HepG2 (cell line): ENCODE results near the gene UAP1L1. TPM values are rescaled to one million over a fixed set of nuclear protein-coding genes. Genes with fewer than 3 reads are reported as not detected.

Experiments used
- CENPBD1 ChIP-seq: sonication (generic); formaldehyde crosslinking; IDR thresholded peaks from 2 replicates; pipeline ENCODE4 v1.8.0; 2022; ENCODE audit warnings: missing genetic modification reagents, low read depth, mild to moderate bottlenecking, borderline replicate concordance
- CENPT ChIP-seq: sonication (generic); formaldehyde crosslinking; IDR thresholded peaks from 2 replicates; pipeline ENCODE4 v1.8.0; 2022; ENCODE audit warnings: low read depth, mild to moderate bottlenecking, moderate library complexity, missing genetic modification reagents
- FOXJ3 ChIP-seq: sonication (generic); formaldehyde crosslinking; IDR thresholded peaks from 2 replicates; pipeline ENCODE4 v1.4.0; 2020; ENCODE audit warnings: missing genetic modification reagents, mild to moderate bottlenecking, borderline replicate concordance
- HNRNPL ChIP-seq: fragments of 200-400 bp; formaldehyde crosslinking; IDR thresholded peaks from 2 replicates; pipeline ENCODE4 v1.6.1; 2017; ENCODE audit warnings: mild to moderate bottlenecking, low read depth, low read length
- NKX3-1 ChIP-seq: sonication (generic); formaldehyde crosslinking; IDR thresholded peaks from 2 replicates; pipeline ENCODE4 v1.5.0; 2020; ENCODE audit warnings: missing genetic modification reagents
- PATZ1 ChIP-seq: sonication (generic); formaldehyde crosslinking; IDR thresholded peaks from 2 replicates; pipeline ENCODE4 v1.4.0; 2020; ENCODE audit warnings: missing genetic modification reagents
- SSRP1 ChIP-seq: IDR thresholded peaks from 2 replicates; pipeline ENCODE4 v1.6.1; 2016; ENCODE audit warnings: control low read depth
- TARDBP ChIP-seq: sonication (generic); formaldehyde crosslinking; IDR thresholded peaks from 2 replicates; pipeline ENCODE4 v1.8.0; 2022; ENCODE audit warnings: mild to moderate bottlenecking, missing genetic modification reagents
- TERF1 ChIP-seq: sonication (generic); formaldehyde crosslinking; IDR thresholded peaks from 2 replicates; pipeline ENCODE4 v1.8.0; 2022; ENCODE audit warnings: mild to moderate bottlenecking, missing genetic modification reagents, moderate library complexity
- ZFP36L1 ChIP-seq: sonication (generic); formaldehyde crosslinking; IDR thresholded peaks from 2 replicates; pipeline ENCODE4 v1.8.0; 2022; ENCODE audit warnings: mild to moderate bottlenecking, missing genetic modification reagents, moderate library complexity
- ZNF282 ChIP-seq: fragments of 450-650 bp; IDR thresholded peaks from 2 replicates; pipeline ENCODE4 v1.6.1; 2018; ENCODE audit not compliant: partially characterized antibody
- ZNF616 ChIP-seq: sonication (generic); formaldehyde crosslinking; IDR thresholded peaks from 2 replicates; pipeline ENCODE4 v1.5.0; 2020; ENCODE audit warnings: low read depth, mild to moderate bottlenecking, missing genetic modification reagents
- ZNF670 ChIP-seq: sonication (generic); formaldehyde crosslinking; IDR thresholded peaks from 2 replicates; pipeline ENCODE4 v1.8.0; 2022; ENCODE audit warnings: mild to moderate bottlenecking, missing genetic modification reagents, borderline replicate concordance
- ZSCAN30 ChIP-seq: sonication (generic); formaldehyde crosslinking; IDR thresholded peaks from 2 replicates; pipeline ENCODE4 v1.5.0; 2020; ENCODE audit warnings: mild to moderate bottlenecking, missing genetic modification reagents
- ZSCAN5A ChIP-seq: sonication (generic); formaldehyde crosslinking; IDR thresholded peaks from 2 replicates; pipeline ENCODE4 v1.8.0; 2022; ENCODE audit warnings: mild to moderate bottlenecking, missing genetic modification reagents, borderline replicate concordance
- polyA plus RNA-seq, 8 experiments: library from polyadenylated mRNA; depleted of rRNA in 3 of 8; stranded (reverse) in 7 of 8; unstranded in 1 of 8; fragments of >200 nt; fragmentation: Illumina TruSeq in 4 of 8; extraction: Trizol in 4 of 8; gene quantifications; 2 replicates each; pipeline versions ENCODE4 v1.2.1 to v1.2.3, GENCODE V29; 2011 to 2016; ENCODE audit warnings: low read depth in 4 of 8, missing spikeins in 1 of 8, mixed read lengths in 1 of 8; ENCODE audit not compliant: insufficient read depth in 1 of 8
- total RNA-seq, 5 experiments: library from RNA; depleted of rRNA; stranded (reverse); fragments of >200 nt; fragmentation: Illumina TruSeq; extraction: Trizol; gene quantifications; 2 replicates each; pipeline ENCODE4 v1.2.3, GENCODE V29; 2016; ENCODE audit warnings: low read depth in 1 of 5
- TF ChIP-seq, protein P1 (sequence below): sonication (generic); formaldehyde crosslinking; conservative IDR thresholded peaks from 2 replicates; pipeline ENCODE4 v1.8.1; 2023; ENCODE audit warnings: missing genetic modification reagents
- TF ChIP-seq, protein P2 (sequence below): sonication (generic); formaldehyde crosslinking; IDR thresholded peaks from 2 replicates; pipeline ENCODE4 v1.5.1; 2020; ENCODE audit warnings: missing genetic modification reagents, mild to moderate bottlenecking, borderline replicate concordance

UAP1L1 gene
- total and polyA plus RNA-seq, 2 of the 13 experiments (the other 11 are each of a cell fraction or from before 2014, with no cell fraction given): 5.4 to 6.4 TPM

GRCh38 chr9:137029058-137029936 is 48.0 kb upstream of the UAP1L1 start (continued):
- TF ChIP-seq TERF1 (CRISPR knock-in tag) (no peak), NKX3-1 (no peak), TARDBP (no peak), SSRP1 (CRISPR knock-in tag) (no peak), ZNF282 (no peak), ZSCAN30 (CRISPR knock-in tag) (no peak), ZNF670 (no peak), ZNF616 (CRISPR knock-in tag) (no peak), ZSCAN5A (CRISPR knock-in tag) (no peak), FOXJ3 (no peak), PATZ1 (CRISPR knock-in tag) (peak; percentile 62), CENPT (CRISPR knock-in tag) (no peak), CENPBD1 (CRISPR knock-in tag) (no peak), ZFP36L1 (CRISPR knock-in tag) (no peak), HNRNPL (0 out of 2 replicates have a peak, but pooled peaks have one; percentile 23)
- TF ChIP-seq, protein P1, sequence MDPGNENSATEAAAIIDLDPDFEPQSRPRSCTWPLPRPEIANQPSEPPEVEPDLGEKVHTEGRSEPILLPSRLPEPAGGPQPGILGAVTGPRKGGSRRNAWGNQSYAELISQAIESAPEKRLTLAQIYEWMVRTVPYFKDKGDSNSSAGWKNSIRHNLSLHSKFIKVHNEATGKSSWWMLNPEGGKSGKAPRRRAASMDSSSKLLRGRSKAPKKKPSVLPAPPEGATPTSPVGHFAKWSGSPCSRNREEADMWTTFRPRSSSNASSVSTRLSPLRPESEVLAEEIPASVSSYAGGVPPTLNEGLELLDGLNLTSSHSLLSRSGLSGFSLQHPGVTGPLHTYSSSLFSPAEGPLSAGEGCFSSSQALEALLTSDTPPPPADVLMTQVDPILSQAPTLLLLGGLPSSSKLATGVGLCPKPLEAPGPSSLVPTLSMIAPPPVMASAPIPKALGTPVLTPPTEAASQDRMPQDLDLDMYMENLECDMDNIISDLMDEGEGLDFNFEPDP (CRISPR knock-in tag): no peak
- TF ChIP-seq, protein P2, sequence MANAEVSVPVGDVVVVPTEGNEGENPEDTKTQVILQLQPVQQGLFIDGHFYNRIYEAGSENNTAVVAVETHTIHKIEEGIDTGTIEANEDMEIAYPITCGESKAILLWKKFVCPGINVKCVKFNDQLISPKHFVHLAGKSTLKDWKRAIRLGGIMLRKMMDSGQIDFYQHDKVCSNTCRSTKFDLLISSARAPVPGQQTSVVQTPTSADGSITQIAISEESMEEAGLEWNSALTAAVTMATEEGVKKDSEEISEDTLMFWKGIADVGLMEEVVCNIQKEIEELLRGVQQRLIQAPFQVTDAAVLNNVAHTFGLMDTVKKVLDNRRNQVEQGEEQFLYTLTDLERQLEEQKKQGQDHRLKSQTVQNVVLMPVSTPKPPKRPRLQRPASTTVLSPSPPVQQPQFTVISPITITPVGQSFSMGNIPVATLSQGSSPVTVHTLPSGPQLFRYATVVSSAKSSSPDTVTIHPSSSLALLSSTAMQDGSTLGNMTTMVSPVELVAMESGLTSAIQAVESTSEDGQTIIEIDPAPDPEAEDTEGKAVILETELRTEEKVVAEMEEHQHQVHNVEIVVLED (CRISPR knock-in tag): no peak
